Uterus (tissue), 4 donors: ENCODE measurements around the gene DFFA. TPM values are rescaled to one million over a fixed set of nuclear protein-coding genes. Genes with fewer than 3 reads are reported as not detected.

Experiments
- DNase-seq, 2 donors: peaks; one replicate each; pipeline ENCODE4 v3.0.0-alpha.2; 2019 to 2020
- H3K27ac ChIP-seq, 2 donors: fragments of 200-600 bp; sonication (generic); 1 replicate in 1 of 2; 2 replicates in 1 of 2; pipeline ENCODE4 v1.5.1; 2016 to 2018
- H3K27me3 ChIP-seq, 2 donors: fragments of 200-600 bp; sonication (generic); one replicate each; pipeline ENCODE4 v1.5.1; 2018 to 2019; ENCODE audit warnings: control low read depth in 1 of 2
- H3K36me3 ChIP-seq, 2 donors: fragments of 200-600 bp; sonication (generic); one replicate each; pipeline ENCODE4 v1.5.1; 2019; ENCODE audit warnings: control low read depth in 1 of 2
- H3K4me1 ChIP-seq, 2 donors: fragments of 200-600 bp; sonication (generic); one replicate each; pipeline ENCODE4 v1.5.1; 2018 to 2019; ENCODE audit warnings: control low read depth in 1 of 2
- H3K4me3 ChIP-seq, 2 donors: fragments of 200-600 bp; sonication (generic); 1 replicate in 1 of 2; 2 replicates in 1 of 2; pipeline ENCODE4 v1.5.1; 2018 to 2019; ENCODE audit warnings: mild to moderate bottlenecking in 1 of 2
- H3K9me3 ChIP-seq, 2 donors: fragments of 200-600 bp; sonication (generic); one replicate each; pipeline ENCODE4 v1.5.1; 2019; ENCODE audit warnings: control low read depth in 1 of 2
- CTCF ChIP-seq, 4 experiments: fragments of 200-600 bp in 2 of 4; fragments of 450-650 bp in 2 of 4; sonication (generic) in 2 of 4; IDR thresholded peaks; one replicate each; pipeline ENCODE4 v1.5.1; 2016 to 2019; ENCODE audit warnings: antibody characterized with exemption in 4 of 4, mild to moderate bottlenecking in 2 of 4, moderate library complexity in 1 of 4
- POLR2A ChIP-seq, 2 donors: fragments of 450-650 bp; IDR thresholded peaks; one replicate each; pipeline ENCODE4 v1.6.1; 2016; ENCODE audit warnings: antibody characterized with exemption in 2 of 2, mild to moderate bottlenecking in 1 of 2, moderate library complexity in 1 of 2
- intact Hi-C: fragments of 100-400 bp; cut with DNase I; formaldehyde crosslinking; loops from one replicate; pipeline ENCODE4 v1.15.1; 2023; ENCODE audit warnings: low total_unique reads
- total RNA-seq, 4 donors: library from RNA; depleted of rRNA in 3 of 4; stranded (reverse); fragments of >200 nt in 3 of 4; gene quantifications; one replicate each; pipeline versions ENCODE4 v1.1.0 to v1.2.4, GENCODE V29; 2014 to 2023
- donor health status: DM: yes; HTN: yes; CAD: no.

Gene DFFA
- total RNA-seq, 4 donors from 2014 or later, result 5.1 to 41.6 (median 25.7) TPM

- no peak overlapping the region for H3K4me3 ChIP-seq
- intact Hi-C loops, result no loop called here
- H3K27me3 ChIP-seq, result no peaks in the 10 kb centered on the region
- H3K36me3 ChIP-seq, result no peaks in the 10 kb centered on the region
- H3K27ac ChIP-seq, result no peak overlapping the region
- no peak for DNase-seq
- TF ChIP-seq CTCF (IDR thresholded peaks at IDR 0.05), result no peak
- TF ChIP-seq POLR2A (IDR thresholded peaks at IDR 0.05), result no peak
- H3K9me3 ChIP-seq, result no peaks in the 10 kb centered on the region
- H3K4me1 ChIP-seq, result no peaks in the 10 kb centered on the region
Observed at GRCh38 chr1:10450156-10450814, 22.0 kb downstream of the DFFA start.

GRCh38 chr1:10449751-10450150, 22.6 kb downstream of the DFFA start, which contains the start of gene CORT:
TSS of gene CORT (plus strand) at chr1:10450031. CDS start at chr1:10450224, 193 bp downstream.
- H3K27me3 ChIP-seq, result no peaks in the 10 kb centered on the region
- no peaks in the 10 kb centered on the region for H3K36me3 ChIP-seq
- intact Hi-C loops, result no loop called here
- H3K4me1 ChIP-seq, result no peaks in the 10 kb centered on the region
- H3K9me3 ChIP-seq, result no peaks in the 10 kb centered on the region
- no peak within 1 kb of the TSS for H3K27ac ChIP-seq
- no peak for TF ChIP-seq CTCF (IDR thresholded peaks at IDR 0.05)
- no peak for TF ChIP-seq POLR2A (IDR thresholded peaks at IDR 0.05)
- no peak within 1 kb of the TSS for H3K4me3 ChIP-seq
- DNase-seq, result no peak

- no peak for DNase-seq
- no peak for TF ChIP-seq POLR2A (IDR thresholded peaks at IDR 0.05)
- TF ChIP-seq CTCF (IDR thresholded peaks at IDR 0.05), result no peak
- H3K27me3 ChIP-seq, result no peaks in the 10 kb centered on the region
- intact Hi-C loops, result no loop called here
- H3K36me3 ChIP-seq, result no peaks in the 10 kb centered on the region
- H3K27ac ChIP-seq, result no peak overlapping the region
- H3K4me3 ChIP-seq, result no peak overlapping the region
- H3K4me1 ChIP-seq, result no peaks in the 10 kb centered on the region
- no peaks in the 10 kb centered on the region for H3K9me3 ChIP-seq
Observed at GRCh38 chr1:10446790-10447422, 25.4 kb downstream of the DFFA start.

GRCh38 chr1:10444795-10445397, 27.4 kb downstream of the DFFA start:
- intact Hi-C loops, result no loop called here
- TF ChIP-seq CTCF (IDR thresholded peaks at IDR 0.05), result no peak
- TF ChIP-seq POLR2A (IDR thresholded peaks at IDR 0.05), result no peak
- no peak overlapping the region for H3K27ac ChIP-seq

GRCh38 chr1:10444248-10444647, 28.1 kb downstream of the DFFA start:
- intact Hi-C loops, result no loop called here
- Histone ChIP-seq H3K9me3 (no peaks in the 10 kb centered on the region), H3K36me3 (no peaks in the 10 kb centered on the region), H3K4me1 (no peaks in the 10 kb centered on the region), H3K27me3 (no peaks in the 10 kb centered on the region), H3K27ac (no peak overlapping the region), H3K4me3 (no peak overlapping the region)
- no peak for DNase-seq
- TF ChIP-seq POLR2A (IDR thresholded peaks at IDR 0.05), result no peak
- TF ChIP-seq CTCF (IDR thresholded peaks at IDR 0.05), result no peak

More at GRCh38 chr1:10444795-10445397, 27.4 kb downstream of the DFFA start:
- no peak overlapping the region for H3K4me3 ChIP-seq
- no peaks in the 10 kb centered on the region for H3K4me1 ChIP-seq
- no peak for DNase-seq
- no peaks in the 10 kb centered on the region for H3K27me3 ChIP-seq
- H3K9me3 ChIP-seq, result no peaks in the 10 kb centered on the region
- H3K36me3 ChIP-seq, result no peaks in the 10 kb centered on the region
